ENCODE results near the gene MED22.

The MED22 gene

GRCh38 chr9:133375724-133376654, 28.1 kb upstream of the MED22 start, which contains the start of the genes STKLD1 and SURF4:
TSS of gene STKLD1 (plus strand) at chr9:133376366. CDS start at chr9:133376474, 108 bp downstream.
TSS of gene SURF4 (minus strand) at chr9:133376060. CDS start at chr9:133375969, 91 bp downstream.
- peak; percentile 90 for DNase-seq (ENCODE audit: low read depth)

GRCh38 chr9:133375116-133375723, 27.3 kb upstream of the MED22 start:
- no peak for DNase-seq (ENCODE audit: low read depth)

GRCh38 chr9:133374612-133375115, 26.7 kb upstream of the MED22 start:
- DNase-seq (ENCODE audit: low read depth), result no peak

GRCh38 chr9:133372144-133372543, 24.2 kb upstream of the MED22 start:
- DNase-seq (ENCODE audit: low read depth), result no peak

GRCh38 chr9:133371261-133371711, 23.4 kb upstream of the MED22 start:
- peak; percentile 35 for DNase-seq (ENCODE audit: low read depth)

- DNase-seq (ENCODE audit: low read depth), result no peak
Measured at GRCh38 chr9:133370685-133371084, 22.8 kb upstream of the MED22 start.

GRCh38 chr9:133369933-133370332, 22.0 kb upstream of the MED22 start:
- no peak for DNase-seq (ENCODE audit: low read depth)

- DNase-seq (ENCODE audit: low read depth), result no peak
Measured at GRCh38 chr9:133369422-133369821, 21.5 kb upstream of the MED22 start.

- no peak for DNase-seq (ENCODE audit: low read depth)
Measured at GRCh38 chr9:133368249-133368881, 20.4 kb upstream of the MED22 start.

GRCh38 chr9:133367778-133368177, 19.8 kb upstream of the MED22 start:
- DNase-seq (ENCODE audit: low read depth), result no peak

- DNase-seq (ENCODE audit: low read depth), result no peak
Measured at GRCh38 chr9:133367221-133367620, 19.3 kb upstream of the MED22 start.

- no peak for DNase-seq (ENCODE audit: low read depth)
Measured at GRCh38 chr9:133366435-133366834, 18.5 kb upstream of the MED22 start.

- DNase-seq (ENCODE audit: low read depth), result no peak
Measured at GRCh38 chr9:133362359-133363044, 14.6 kb upstream of the MED22 start.

GRCh38 chr9:133361507-133362092, 13.7 kb upstream of the MED22 start:
- no peak for DNase-seq (ENCODE audit: low read depth)

- no peak for DNase-seq (ENCODE audit: low read depth)
Measured at GRCh38 chr9:133360400-133361393, 12.8 kb upstream of the MED22 start.

- no peak for DNase-seq (ENCODE audit: low read depth)
Measured at GRCh38 chr9:133359399-133360175, 11.7 kb upstream of the MED22 start.

GRCh38 chr9:133357656-133358055, 9.7 kb upstream of the MED22 start:
- DNase-seq (ENCODE audit: low read depth), result no peak

- peak; percentile 75 for DNase-seq (ENCODE audit: low read depth)
Measured at GRCh38 chr9:133356391-133357091, 8.6 kb upstream of the MED22 start, which contains the start of the genes SURF1 and SURF2. TSS of gene SURF1 (minus strand) at chr9:133356487. CDS start at chr9:133356453, 34 bp downstream. TSS of gene SURF2 (plus strand) at chr9:133356550. CDS start at chr9:133356593, 43 bp downstream.

All from stimulated activated CD8-positive, alpha-beta memory T cell treated with anti-CD3 and anti-CD28 coated beads, Interleukin-15, amount 100 ng/mL, for 1 hour (primary cell).